Sigmoid colon (tissue), 7 donors: ENCODE results near the gene GLB1L3. TPM values are rescaled to one million over a fixed set of nuclear protein-coding genes. Genes with fewer than 3 reads are reported as not detected.

Experiments used
- DNase-seq: peaks from one replicate; pipeline ENCODE4 v3.0.0-alpha.2; 2019
- H3K27ac ChIP-seq, 4 donors: fragments of 200-600 bp; sonication (generic); one replicate each; pipeline ENCODE4 v1.5.1; 2016 to 2019; ENCODE audit warnings: mild to moderate bottlenecking in 1 of 4
- H3K27me3 ChIP-seq, 3 donors: fragments of 200-600 bp; sonication (generic); one replicate each; pipeline ENCODE4 v1.5.1; 2019; ENCODE audit warnings: mild to moderate bottlenecking in 1 of 3
- H3K36me3 ChIP-seq, 4 donors: fragments of 200-600 bp; sonication (generic); one replicate each; pipeline ENCODE4 v1.5.1; 2016 to 2019
- H3K4me1 ChIP-seq, 4 donors: fragments of 200-600 bp; sonication (generic); one replicate each; pipeline ENCODE4 v1.5.1; 2017 to 2019
- H3K4me3 ChIP-seq, 4 donors: fragments of 200-600 bp; sonication (generic); one replicate each; pipeline ENCODE4 v1.5.1; 2017 to 2019; ENCODE audit warnings: mild to moderate bottlenecking in 2 of 4, moderate library complexity in 1 of 4
- H3K9me3 ChIP-seq, 4 donors: fragments of 200-600 bp in 3 of 4; sonication (generic) in 3 of 4; one replicate each; pipeline versions ENCODE4 v1.5.1 to v1.6.1; 2013 to 2019
- EP300 ChIP-seq, 4 donors: sonication (generic); formaldehyde crosslinking; IDR thresholded peaks; one replicate each; pipeline ENCODE4 v1.6.1; 2017; ENCODE audit warnings: antibody characterized with exemption in 4 of 4
- POLR2A ChIP-seq, 2 donors: fragments of 450-650 bp; IDR thresholded peaks; one replicate each; pipeline ENCODE4 v1.6.1; 2016; ENCODE audit warnings: antibody characterized with exemption in 2 of 2, mild to moderate bottlenecking in 2 of 2, moderate library complexity in 2 of 2
- POLR2AphosphoS5 ChIP-seq, 4 donors: sonication (generic); formaldehyde crosslinking; IDR thresholded peaks; one replicate each; pipeline ENCODE4 v1.6.1; 2017; ENCODE audit warnings: antibody characterized with exemption in 4 of 4
- WGBS, 2 donors: extraction: QIAGEN DNeasy Blood & Tissue Kit; methylation state at CpG; one replicate each; pipeline ENCODE4 v1.1.7; 2013; 5-methylcytosine and 5-hydroxymethylcytosine counted together
- intact Hi-C: fragments of 100-400 bp; cut with DNase I; formaldehyde crosslinking; loops from one replicate; pipeline ENCODE4 v1.15.1; 2023
- polyA plus RNA-seq, 3 donors: library from polyadenylated mRNA; stranded (reverse); fragments of 200-250 nt; gene quantifications; one replicate each; pipeline ENCODE4 v1.2.3, GENCODE V29; 2013
- total RNA-seq, 4 donors: library from RNA; depleted of rRNA; stranded (reverse); fragments of >200 nt; gene quantifications; one replicate each; pipeline ENCODE4 v1.1.0, GENCODE V29; 2016
- TF ChIP-seq, protein P1 (sequence below), 4 experiments: fragments of 450-650 bp in 3 of 4; fragments of 200-600 bp in 1 of 4; IDR thresholded peaks; one replicate each; pipeline ENCODE4 v1.5.1; 2016 to 2019; ENCODE audit warnings: antibody characterized with exemption in 4 of 4, mild to moderate bottlenecking in 3 of 4, moderate library complexity in 2 of 4
- donor health status: healthy with polysubstance abuse.
- donor health status: Bipolar disorder and iron deficiency.
- donor health status: healthy.

The GLB1L3 gene
- total and polyA plus RNA-seq, 7 donors, result 0.25 to 8.9 (median 1.1) TPM; not detected in 2

DNA sequence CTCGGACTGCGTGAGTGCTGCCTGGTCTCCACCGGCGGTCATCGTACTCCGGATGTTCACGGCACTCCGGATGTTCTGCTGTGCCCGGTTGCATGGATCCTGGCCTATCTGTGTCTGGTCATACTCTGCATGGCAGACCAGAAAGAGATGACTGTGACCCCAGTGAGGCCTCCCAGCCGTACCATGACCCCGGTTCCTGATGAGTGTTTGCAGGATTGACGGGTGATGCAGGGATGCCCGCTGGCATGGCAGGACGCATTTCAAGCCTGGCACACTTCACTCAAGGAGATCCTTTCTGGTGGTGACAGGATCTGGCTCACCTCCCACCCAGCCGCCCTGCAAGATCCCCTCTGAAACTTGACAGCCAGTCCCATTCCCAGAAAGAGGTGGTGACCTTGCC, 61.9 kb downstream of the GLB1L3 start:
- no peaks in the 10 kb centered on the region for H3K9me3 ChIP-seq
- no peak overlapping the region for H3K27ac ChIP-seq
- intact Hi-C loops, result no loop called here
- 93 to 97% methylated on average over 15 of the region's 15 CpGs for WGBS, 2 donors
- H3K4me1 ChIP-seq, result peaks cover 0 to 20% (median 5%) of the 10 kb centered on the region in 4 donors
- no peaks in the 10 kb centered on the region for H3K27me3 ChIP-seq
- no peak overlapping the region for H3K4me3 ChIP-seq
- TF ChIP-seq POLR2AphosphoS5 (IDR thresholded peaks at IDR 0.05) (no peak), EP300 (IDR thresholded peaks at IDR 0.05) (no peak), POLR2A (IDR thresholded peaks at IDR 0.05) (no peak)
- TF ChIP-seq, protein P1, sequence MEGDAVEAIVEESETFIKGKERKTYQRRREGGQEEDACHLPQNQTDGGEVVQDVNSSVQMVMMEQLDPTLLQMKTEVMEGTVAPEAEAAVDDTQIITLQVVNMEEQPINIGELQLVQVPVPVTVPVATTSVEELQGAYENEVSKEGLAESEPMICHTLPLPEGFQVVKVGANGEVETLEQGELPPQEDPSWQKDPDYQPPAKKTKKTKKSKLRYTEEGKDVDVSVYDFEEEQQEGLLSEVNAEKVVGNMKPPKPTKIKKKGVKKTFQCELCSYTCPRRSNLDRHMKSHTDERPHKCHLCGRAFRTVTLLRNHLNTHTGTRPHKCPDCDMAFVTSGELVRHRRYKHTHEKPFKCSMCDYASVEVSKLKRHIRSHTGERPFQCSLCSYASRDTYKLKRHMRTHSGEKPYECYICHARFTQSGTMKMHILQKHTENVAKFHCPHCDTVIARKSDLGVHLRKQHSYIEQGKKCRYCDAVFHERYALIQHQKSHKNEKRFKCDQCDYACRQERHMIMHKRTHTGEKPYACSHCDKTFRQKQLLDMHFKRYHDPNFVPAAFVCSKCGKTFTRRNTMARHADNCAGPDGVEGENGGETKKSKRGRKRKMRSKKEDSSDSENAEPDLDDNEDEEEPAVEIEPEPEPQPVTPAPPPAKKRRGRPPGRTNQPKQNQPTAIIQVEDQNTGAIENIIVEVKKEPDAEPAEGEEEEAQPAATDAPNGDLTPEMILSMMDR (IDR thresholded peaks at IDR 0.05), result no peak
- no peak for DNase-seq
- H3K36me3 ChIP-seq, result peaks cover 0 to 16% (median 0%) of the 10 kb centered on the region in 4 donors

- DNase-seq, result no peak
- TF ChIP-seq, protein P1 (IDR thresholded peaks at IDR 0.05), result no peak
- TF ChIP-seq POLR2AphosphoS5 (IDR thresholded peaks at IDR 0.05), result no peak
- no peak for TF ChIP-seq EP300 (IDR thresholded peaks at IDR 0.05)
- no peak for TF ChIP-seq POLR2A (IDR thresholded peaks at IDR 0.05)
- no peaks in the 10 kb centered on the region for H3K27me3 ChIP-seq
- H3K4me3 ChIP-seq, result no peak overlapping the region
- H3K9me3 ChIP-seq, result no peaks in the 10 kb centered on the region
- 93 to 96% methylated on average over 7 of the region's 7 CpGs for WGBS, 2 donors
- intact Hi-C loops, result no loop called here
- peaks cover 0 to 14% (median 5%) of the 10 kb centered on the region in 4 donors for H3K4me1 ChIP-seq
- H3K27ac ChIP-seq, result no peak overlapping the region
- peaks cover 0 to 22% (median 0%) of the 10 kb centered on the region in 4 donors for H3K36me3 ChIP-seq
Observed at GRCh38 chr11:134338654-134339053, 62.5 kb downstream of the GLB1L3 start.

GRCh38 chr11:134339756-134340155, 63.6 kb downstream of the GLB1L3 start:
- Histone ChIP-seq H3K4me3 (no peak overlapping the region), H3K27ac (no peak overlapping the region), H3K27me3 (no peaks in the 10 kb centered on the region), H3K4me1 (peaks cover 0 to 9% (median 5%) of the 10 kb centered on the region in 4 donors), H3K36me3 (peaks cover 0 to 29% (median 0%) of the 10 kb centered on the region in 4 donors), H3K9me3 (no peaks in the 10 kb centered on the region)
- intact Hi-C loops, result no loop called here
- DNase-seq, result no peak
- TF ChIP-seq POLR2AphosphoS5 (IDR thresholded peaks at IDR 0.05), result no peak
- no peak for TF ChIP-seq EP300 (IDR thresholded peaks at IDR 0.05)
- TF ChIP-seq, protein P1 (IDR thresholded peaks at IDR 0.05), result no peak
- TF ChIP-seq POLR2A (IDR thresholded peaks at IDR 0.05), result no peak
- whole genome bisulfite sequencing, 2 donors, result 19 to 72% methylated on average over 4 of the region's 4 CpGs

- WGBS, 2 donors, result 17 to 68% methylated on average over 11 of the region's 11 CpGs
- Histone ChIP-seq H3K36me3 (peaks cover 0 to 34% (median 0%) of the 10 kb centered on the region in 4 donors), H3K4me3 (no peak overlapping the region), H3K4me1 (peaks cover 0 to 9% (median 5%) of the 10 kb centered on the region in 4 donors), H3K27ac (no peak overlapping the region), H3K9me3 (no peaks in the 10 kb centered on the region), H3K27me3 (no peaks in the 10 kb centered on the region)
- intact Hi-C loops, result no loop called here
- DNase-seq, result peak; percentile 46
- no peak for TF ChIP-seq POLR2A (IDR thresholded peaks at IDR 0.05)
- no peak for TF ChIP-seq POLR2AphosphoS5 (IDR thresholded peaks at IDR 0.05)
- TF ChIP-seq, protein P1 (IDR thresholded peaks at IDR 0.05), result no peak
- no peak for TF ChIP-seq EP300 (IDR thresholded peaks at IDR 0.05)
Observed at GRCh38 chr11:134340354-134340964, 64.3 kb downstream of the GLB1L3 start.
